ENCODE results near the gene FAM81A.

The FAM81A gene

DNA sequence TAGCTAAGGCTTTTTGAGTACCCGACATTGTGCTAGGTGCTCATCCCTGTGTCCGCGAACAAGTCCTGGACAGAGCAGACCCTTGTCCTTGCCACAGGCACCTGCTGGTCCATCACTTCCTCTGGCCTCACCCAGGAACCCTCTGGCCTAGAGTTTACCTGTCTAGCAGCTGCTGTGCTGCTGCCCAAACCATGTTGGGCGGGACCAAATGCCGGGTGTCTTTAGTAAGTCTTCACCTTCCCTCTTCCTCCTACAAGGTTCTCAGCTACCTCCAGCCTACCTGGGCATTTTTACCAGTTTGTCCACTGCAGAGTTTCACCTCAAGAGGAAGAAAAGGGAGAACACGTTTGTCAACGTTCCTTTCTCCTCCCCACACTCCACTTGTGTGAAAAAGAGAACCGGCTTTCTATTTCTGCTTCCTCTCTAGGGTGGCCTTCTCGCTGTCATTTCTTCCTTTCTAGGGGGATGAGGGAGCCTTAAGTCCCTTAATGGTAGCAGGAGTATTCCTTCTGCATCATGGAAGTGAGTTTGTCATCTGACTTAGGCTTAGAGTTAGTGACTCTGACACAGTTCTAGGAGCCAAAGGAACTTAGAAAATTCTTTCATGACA is 93.2 kb downstream of the FAM81A start:
- Histone ChIP-seq H3K27ac (ENCODE audit: low read depth, low read length) (no peak overlapping the region), H3K4ac (ENCODE audit: low read depth, low read length) (no peak overlapping the region), H3K4me2 (ENCODE audit: low read length) (no peak overlapping the region), H2BK120ac (ENCODE audit: insufficient read depth, low read length, poor library complexity) (no peak overlapping the region), H3K18ac (ENCODE audit: low read length) (no peak overlapping the region), H4K12ac (ENCODE audit: low read depth, low read length) (no peak overlapping the region), H3K36me3 (ENCODE audit: control insufficient read depth in 1 of 2, insufficient read depth in 2 of 2, low read length in 2 of 2) (no peaks in the 10 kb centered on the region), H3K79me1 (ENCODE audit: low read length) (no peaks in the 10 kb centered on the region), H3K14ac (ENCODE audit: low read length) (no peak overlapping the region), H3K4me3 (ENCODE audit: low read depth, low read length) (no peak overlapping the region), H2AFZ (ENCODE audit: insufficient read depth, low read length, poor library complexity) (no peak overlapping the region), H3K9ac (ENCODE audit: low read length) (no peak overlapping the region), H3K23ac (ENCODE audit: low read length) (no peak overlapping the region), H3K9me3 (ENCODE audit: insufficient read depth, low read depth, low read length) (no peaks in the 10 kb centered on the region), H2AK5ac (ENCODE audit: low read length) (no peak overlapping the region), H2BK12ac (ENCODE audit: low read length) (no peak overlapping the region), H2BK5ac (ENCODE audit: low read depth, low read length, poor library complexity) (no peak overlapping the region), H3K79me2 (ENCODE audit: control insufficient read depth, insufficient read depth, low read length, poor library complexity) (no peaks in the 10 kb centered on the region), H3K27me3 (ENCODE audit: insufficient read depth, low read length) (no peaks in the 10 kb centered on the region), H4K8ac (ENCODE audit: low read depth, low read length) (no peak overlapping the region), H3K4me1 (ENCODE audit: control insufficient read depth in 1 of 2, insufficient read depth in 2 of 2, low read length in 2 of 2) (no peaks in the 10 kb centered on the region), H4K91ac (ENCODE audit: low read depth, low read length) (no peak overlapping the region)
- peak in 1 of 2 donors; percentile 13 for DNase-seq
- no CpG with 5 or more reads among the region's 9 CpGs for WGBS (ENCODE audit: extremely low coverage, insufficient coverage, insufficient read length)

DNA sequence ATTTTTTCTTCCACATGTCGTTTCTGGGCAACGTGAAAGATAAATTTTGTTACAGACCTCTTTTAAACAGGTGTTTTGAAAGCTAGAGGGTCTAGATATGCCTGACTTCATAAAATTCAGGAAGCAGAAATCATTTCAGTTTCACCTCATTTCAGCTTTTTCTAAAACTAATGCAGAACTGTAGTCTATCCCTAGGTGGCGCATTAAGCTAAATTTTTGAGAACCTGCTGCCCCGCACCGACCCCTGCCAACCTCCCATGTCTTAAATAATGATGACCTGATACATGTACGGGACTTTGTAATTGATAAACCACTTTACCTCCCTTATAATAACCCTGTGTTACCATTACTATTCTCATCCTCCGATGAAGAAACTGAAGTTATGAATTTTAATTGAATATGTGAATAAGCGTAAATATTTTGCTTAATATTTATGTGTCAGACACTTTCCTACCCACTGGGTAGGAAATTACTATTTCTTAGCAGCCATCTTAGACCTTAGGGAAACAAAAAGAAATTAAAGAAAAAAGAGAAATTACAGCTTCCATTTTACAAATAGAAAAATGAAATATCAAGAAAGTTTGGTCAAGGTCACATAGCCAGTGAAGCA is 94.9 kb downstream of the FAM81A start:
- no peak overlapping the region for H2BK120ac ChIP-seq (ENCODE audit: insufficient read depth, low read length, poor library complexity)
- H3K27ac ChIP-seq (ENCODE audit: low read depth, low read length) = no peak overlapping the region
- H4K8ac ChIP-seq (ENCODE audit: low read depth, low read length) = no peak overlapping the region
- H2BK5ac ChIP-seq (ENCODE audit: low read depth, low read length, poor library complexity) = no peak overlapping the region
- H2BK12ac ChIP-seq (ENCODE audit: low read length) = no peak overlapping the region
- no peak overlapping the region for H2AK5ac ChIP-seq (ENCODE audit: low read length)
- no peaks in the 10 kb centered on the region for H3K79me2 ChIP-seq (ENCODE audit: control insufficient read depth, insufficient read depth, low read length, poor library complexity)
- no CpG with 5 or more reads among the region's 8 CpGs for WGBS (ENCODE audit: extremely low coverage, insufficient coverage, insufficient read length)
- no peaks in the 10 kb centered on the region for H3K9me3 ChIP-seq (ENCODE audit: insufficient read depth, low read depth, low read length)
- no peaks in the 10 kb centered on the region for H3K4me1 ChIP-seq (ENCODE audit: control insufficient read depth in 1 of 2, insufficient read depth in 2 of 2, low read length in 2 of 2)
- H3K18ac ChIP-seq (ENCODE audit: low read length) = no peak overlapping the region
- H3K4me2 ChIP-seq (ENCODE audit: low read length) = no peak overlapping the region
- no peak overlapping the region for H4K91ac ChIP-seq (ENCODE audit: low read depth, low read length)
- H3K36me3 ChIP-seq (ENCODE audit: control insufficient read depth in 1 of 2, insufficient read depth in 2 of 2, low read length in 2 of 2) = no peaks in the 10 kb centered on the region
- no peaks in the 10 kb centered on the region for H3K79me1 ChIP-seq (ENCODE audit: low read length)
- no peak overlapping the region for H2AFZ ChIP-seq (ENCODE audit: insufficient read depth, low read length, poor library complexity)
- H3K4me3 ChIP-seq (ENCODE audit: low read depth, low read length) = no peak overlapping the region
- H3K23ac ChIP-seq (ENCODE audit: low read length) = no peak overlapping the region
- no peak overlapping the region for H3K14ac ChIP-seq (ENCODE audit: low read length)
- no peak overlapping the region for H3K9ac ChIP-seq (ENCODE audit: low read length)
- H4K12ac ChIP-seq (ENCODE audit: low read depth, low read length) = no peak overlapping the region
- no peak overlapping the region for H3K4ac ChIP-seq (ENCODE audit: low read depth, low read length)
- DNase-seq = peak; percentile 27 to 76
- H3K27me3 ChIP-seq (ENCODE audit: insufficient read depth, low read length) = no peaks in the 10 kb centered on the region

DNA sequence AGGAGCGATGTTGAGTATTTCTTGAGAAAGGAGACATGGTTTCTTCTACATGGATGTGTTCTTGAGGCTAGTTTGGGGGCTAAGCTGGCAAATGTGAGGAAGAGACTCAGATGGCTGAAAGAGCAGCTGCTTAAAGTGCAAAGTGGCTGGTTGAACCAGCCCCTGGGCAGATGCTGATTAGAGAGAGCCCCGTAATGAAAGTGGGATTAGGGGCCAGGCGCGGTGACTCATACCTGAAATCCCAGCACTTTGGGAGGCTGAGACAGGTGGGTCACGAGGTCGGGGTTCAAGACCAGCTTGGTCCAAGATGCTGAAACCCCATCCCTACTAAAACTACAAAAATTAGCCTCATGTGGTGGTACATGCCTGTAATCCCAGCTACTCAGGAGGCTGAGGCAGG is 98.6 kb downstream of the FAM81A start:
- no peaks in the 10 kb centered on the region for H3K9me3 ChIP-seq (ENCODE audit: insufficient read depth, low read depth, low read length)

DNA sequence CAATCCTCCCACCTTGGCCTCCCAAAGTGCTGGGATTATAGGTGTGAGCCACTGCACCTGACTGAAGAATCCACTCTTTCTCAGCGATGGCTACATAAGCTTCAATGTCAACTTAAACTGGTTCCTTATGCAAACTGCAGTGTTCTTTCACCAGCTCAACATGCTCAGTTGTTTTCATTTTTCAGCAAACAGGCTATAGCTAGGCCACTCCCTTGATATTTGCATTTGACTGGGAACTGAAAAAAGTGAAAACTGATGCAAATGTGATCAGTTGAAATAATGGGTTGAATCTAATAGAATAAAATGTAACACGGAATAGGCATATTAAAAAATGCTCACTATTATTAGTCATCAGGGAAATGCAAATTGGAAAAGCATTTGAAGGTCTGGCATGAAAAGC is 99.4 kb downstream of the FAM81A start:
- no peaks in the 10 kb centered on the region for H3K27me3 ChIP-seq (ENCODE audit: insufficient read depth, low read length)
- H3K36me3 ChIP-seq (ENCODE audit: control insufficient read depth in 1 of 2, insufficient read depth in 2 of 2, low read length in 2 of 2) = no peaks in the 10 kb centered on the region
- no peak overlapping the region for H2AK5ac ChIP-seq (ENCODE audit: low read length)
- H3K4me1 ChIP-seq (ENCODE audit: control insufficient read depth in 1 of 2, insufficient read depth in 2 of 2, low read length in 2 of 2) = no peaks in the 10 kb centered on the region
- no peak overlapping the region for H2BK5ac ChIP-seq (ENCODE audit: low read depth, low read length, poor library complexity)
- no CpG with 5 or more reads among the region's 2 CpGs for WGBS (ENCODE audit: extremely low coverage, insufficient coverage, insufficient read length)
- H4K8ac ChIP-seq (ENCODE audit: low read depth, low read length) = no peak overlapping the region
- no peak overlapping the region for H3K4me2 ChIP-seq (ENCODE audit: low read length)
- H3K18ac ChIP-seq (ENCODE audit: low read length) = no peak overlapping the region
- no peak overlapping the region for H2BK120ac ChIP-seq (ENCODE audit: insufficient read depth, low read length, poor library complexity)
- no peak for DNase-seq
- no peaks in the 10 kb centered on the region for H3K9me3 ChIP-seq (ENCODE audit: insufficient read depth, low read depth, low read length)
- no peak overlapping the region for H3K4me3 ChIP-seq (ENCODE audit: low read depth, low read length)
- H4K91ac ChIP-seq (ENCODE audit: low read depth, low read length) = no peak overlapping the region
- no peak overlapping the region for H4K12ac ChIP-seq (ENCODE audit: low read depth, low read length)
- no peak overlapping the region for H3K23ac ChIP-seq (ENCODE audit: low read length)
- no peak overlapping the region for H3K14ac ChIP-seq (ENCODE audit: low read length)
- H2AFZ ChIP-seq (ENCODE audit: insufficient read depth, low read length, poor library complexity) = no peak overlapping the region
- no peak overlapping the region for H3K4ac ChIP-seq (ENCODE audit: low read depth, low read length)
- H3K79me2 ChIP-seq (ENCODE audit: control insufficient read depth, insufficient read depth, low read length, poor library complexity) = no peaks in the 10 kb centered on the region
- no peaks in the 10 kb centered on the region for H3K79me1 ChIP-seq (ENCODE audit: low read length)
- no peak overlapping the region for H2BK12ac ChIP-seq (ENCODE audit: low read length)
- H3K27ac ChIP-seq (ENCODE audit: low read depth, low read length) = no peak overlapping the region
- no peak overlapping the region for H3K9ac ChIP-seq (ENCODE audit: low read length)

More for the DNA sequence above, 98.6 kb downstream of the FAM81A start:
- H4K8ac ChIP-seq (ENCODE audit: low read depth, low read length) = no peak overlapping the region
- DNase-seq = no peak
- no peak overlapping the region for H3K14ac ChIP-seq (ENCODE audit: low read length)
- no peak overlapping the region for H2AK5ac ChIP-seq (ENCODE audit: low read length)
- no peak overlapping the region for H3K4me2 ChIP-seq (ENCODE audit: low read length)
- no peak overlapping the region for H2BK120ac ChIP-seq (ENCODE audit: insufficient read depth, low read length, poor library complexity)
- no peaks in the 10 kb centered on the region for H3K4me1 ChIP-seq (ENCODE audit: control insufficient read depth in 1 of 2, insufficient read depth in 2 of 2, low read length in 2 of 2)
- H3K4me3 ChIP-seq (ENCODE audit: low read depth, low read length) = no peak overlapping the region
- H4K91ac ChIP-seq (ENCODE audit: low read depth, low read length) = no peak overlapping the region
- no peak overlapping the region for H2BK12ac ChIP-seq (ENCODE audit: low read length)
- no peak overlapping the region for H2AFZ ChIP-seq (ENCODE audit: insufficient read depth, low read length, poor library complexity)
- H3K36me3 ChIP-seq (ENCODE audit: control insufficient read depth in 1 of 2, insufficient read depth in 2 of 2, low read length in 2 of 2) = no peaks in the 10 kb centered on the region
- H2BK5ac ChIP-seq (ENCODE audit: low read depth, low read length, poor library complexity) = no peak overlapping the region
- no peak overlapping the region for H3K18ac ChIP-seq (ENCODE audit: low read length)
- no peaks in the 10 kb centered on the region for H3K27me3 ChIP-seq (ENCODE audit: insufficient read depth, low read length)
- H3K4ac ChIP-seq (ENCODE audit: low read depth, low read length) = no peak overlapping the region
- no peak overlapping the region for H3K9ac ChIP-seq (ENCODE audit: low read length)
- H3K23ac ChIP-seq (ENCODE audit: low read length) = no peak overlapping the region
- H3K27ac ChIP-seq (ENCODE audit: low read depth, low read length) = no peak overlapping the region
- WGBS (ENCODE audit: extremely low coverage, insufficient coverage, insufficient read length) = no CpG with 5 or more reads among the region's 6 CpGs
- no peak overlapping the region for H4K12ac ChIP-seq (ENCODE audit: low read depth, low read length)
- H3K79me2 ChIP-seq (ENCODE audit: control insufficient read depth, insufficient read depth, low read length, poor library complexity) = no peaks in the 10 kb centered on the region
- H3K79me1 ChIP-seq (ENCODE audit: low read length) = no peaks in the 10 kb centered on the region
